CD14-positive monocyte (primary cell): ENCODE data around the gene CEP72. TPM values are rescaled to one million over a fixed set of nuclear protein-coding genes. Genes with fewer than 3 reads are reported as not detected.

Experiments
- DNase-seq, 3 donors: peaks; one replicate each; pipeline ENCODE4 v3.0.0-alpha.2; 2011 to 2022
- H2AFZ ChIP-seq: 2 replicates; pipeline ENCODE4 v1.6.0; 2012; ENCODE audit warnings: mild to moderate bottlenecking, low read depth, low read length, inconsistent platforms; ENCODE audit not compliant: insufficient read depth, poor library complexity, severe bottlenecking
- H3K27ac ChIP-seq, 2 donors: 1 replicate in 1 of 2; 2 replicates in 1 of 2; pipeline ENCODE4 v1.5.1; 2012 to 2013; ENCODE audit warnings: low read length in 2 of 2, control low read depth in 1 of 2, inconsistent platforms in 1 of 2, low read depth in 1 of 2, mild to moderate bottlenecking in 1 of 2
- H3K27me3 ChIP-seq, 2 donors: one replicate each; pipeline versions ENCODE4 v1.6.0 to v1.6.1; 2011 to 2013; ENCODE audit warnings: low read length in 2 of 2; ENCODE audit not compliant: control insufficient read depth in 2 of 2, insufficient read depth in 2 of 2
- H3K36me3 ChIP-seq, 2 donors: replicated peaks in 1 of 2; 1 replicate in 1 of 2; 2 replicates in 1 of 2; pipeline versions ENCODE4 v1.5.1 to v1.6.1; 2012 to 2013; ENCODE audit warnings: low read length in 2 of 2, control low read depth in 1 of 2, inconsistent platforms in 1 of 2, mild to moderate bottlenecking in 1 of 2; ENCODE audit not compliant: insufficient read depth in 2 of 2, control insufficient read depth in 1 of 2
- H3K4me1 ChIP-seq, 2 donors: 1 replicate in 1 of 2; 2 replicates in 1 of 2; pipeline versions ENCODE4 v1.5.1 to v1.6.1; 2012 to 2013; ENCODE audit warnings: low read length in 2 of 2, control low read depth in 1 of 2, inconsistent platforms in 1 of 2, mild to moderate bottlenecking in 1 of 2, moderate library complexity in 1 of 2; ENCODE audit not compliant: insufficient read depth in 2 of 2, control insufficient read depth in 1 of 2
- H3K4me2 ChIP-seq: replicated peaks from 2 replicates; pipeline ENCODE3; 2012; ENCODE audit warnings: low read length, moderate library complexity, mild to moderate bottlenecking; ENCODE audit not compliant: poor library complexity, severe bottlenecking; ENCODE audit errors: extremely low read depth
- H3K4me3 ChIP-seq, 3 experiments: fragments of 200-600 bp in 1 of 3; sonication (generic) in 1 of 3; replicated peaks in 1 of 3; 1 replicate in 2 of 3; 2 replicates in 1 of 3; pipeline ENCODE4 v1.5.1; 2011 to 2013; ENCODE audit warnings: low read length in 3 of 3, mild to moderate bottlenecking in 3 of 3, control low read depth in 2 of 3, low read depth in 2 of 3, inconsistent platforms in 1 of 3, moderate library complexity in 1 of 3
- H3K79me2 ChIP-seq: 2 replicates; pipeline ENCODE4 v1.6.0; 2012; ENCODE audit warnings: mild to moderate bottlenecking, control low read depth, inconsistent platforms, low read length, moderate library complexity; ENCODE audit not compliant: insufficient read depth
- H3K9ac ChIP-seq: 2 replicates; pipeline ENCODE4 v1.6.0; 2017; ENCODE audit warnings: low read length, mild to moderate bottlenecking; ENCODE audit not compliant: insufficient read depth, poor library complexity, severe bottlenecking
- H3K9me3 ChIP-seq, 2 donors: replicated peaks in 1 of 2; 1 replicate in 1 of 2; 2 replicates in 1 of 2; pipeline versions ENCODE4 v1.5.1 to v1.6.1; 2012 to 2013; ENCODE audit warnings: low read length in 2 of 2, control low read depth in 1 of 2; ENCODE audit not compliant: control insufficient read depth in 1 of 2, insufficient read depth in 1 of 2
- H4K20me1 ChIP-seq: 2 replicates; pipeline ENCODE4 v1.6.0; 2012; ENCODE audit warnings: mild to moderate bottlenecking, low read length, control low read depth, moderate library complexity; ENCODE audit not compliant: insufficient read depth
- H3K27ac Mint-ChIP-seq, 7 donors: one replicate each; pipeline ENCODE4 v1.8.0; 2020; ENCODE audit warnings: mild to moderate bottlenecking in 7 of 7, mixed read lengths in 7 of 7, moderate library complexity in 6 of 7, inconsistent platforms in 2 of 7
- H3K27me3 Mint-ChIP-seq, 3 donors: one replicate each; pipeline ENCODE4 v1.8.0; 2021 to 2022; ENCODE audit warnings: low read depth in 3 of 3, mild to moderate bottlenecking in 3 of 3, mixed read lengths in 3 of 3, moderate library complexity in 3 of 3, inconsistent platforms in 1 of 3
- H3K36me3 Mint-ChIP-seq, 2 donors: one replicate each; pipeline ENCODE4 v1.8.0; 2020; ENCODE audit warnings: mixed read lengths in 2 of 2, inconsistent platforms in 1 of 2, mild to moderate bottlenecking in 1 of 2
- H3K4me1 Mint-ChIP-seq: one replicate; pipeline ENCODE4 v1.8.0; 2020; ENCODE audit warnings: mild to moderate bottlenecking, mixed read lengths
- H3K4me3 Mint-ChIP-seq, 2 donors: one replicate each; pipeline ENCODE4 v1.8.0; 2020; ENCODE audit warnings: mild to moderate bottlenecking in 2 of 2, mixed read lengths in 2 of 2, moderate library complexity in 1 of 2
- H3K9me3 Mint-ChIP-seq, 7 donors: one replicate each; pipeline ENCODE4 v1.8.0; 2020 to 2022; ENCODE audit warnings: mixed read lengths in 7 of 7, mild to moderate bottlenecking in 6 of 7, moderate library complexity in 6 of 7, inconsistent platforms in 2 of 7
- WGBS: methylation state at CpG from one replicate; pipeline ENCODE4 v1.1.5; 2013; ENCODE audit warnings: missing lambda C conversion rate; ENCODE audit not compliant: insufficient coverage; 5-methylcytosine and 5-hydroxymethylcytosine counted together
- intact Hi-C, 2 donors: fragments of 100-400 bp; cut with micrococcal nuclease; formaldehyde crosslinking; loops; one replicate each; pipeline versions ENCODE4 v1.15.0 to v1.15.1; 2023
- polyA plus RNA-seq, 3 donors: library from polyadenylated mRNA; depleted of rRNA in 1 of 3; unstranded in 2 of 3; stranded (reverse) in 1 of 3; fragments of 300-500 nt in 2 of 3; fragments of >200 nt in 1 of 3; fragmentation: Illumina TruSeq in 2 of 3; gene quantifications; 1 replicate in 2 of 3; 2 replicates in 1 of 3; pipeline ENCODE4 v1.2.3, GENCODE V29; 2012 to 2021
- TF ChIP-seq, protein P1 (sequence below): fragments of 200-600 bp; IDR thresholded peaks from one replicate; pipeline ENCODE4 v1.8.0; 2022; ENCODE audit warnings: antibody characterized with exemption, mild to moderate bottlenecking

The CEP72 gene
- polyA plus RNA-seq, 3 donors: 0.13 to 2.1 (median 0.24) TPM

GRCh38 chr5:582936-583635 is 29.1 kb upstream of the CEP72 start:
- Histone ChIP-seq H3K4me1 (no peaks in the 10 kb centered on the region), H3K79me2 (no peaks in the 10 kb centered on the region), H4K20me1 (no peaks in the 10 kb centered on the region), H2AFZ (no peak overlapping the region), H3K9ac (no peak overlapping the region), H3K4me3 (no peak overlapping the region), H3K27me3 (peaks cover 0 to 12% of the 10 kb centered on the region in 2 donors), H3K4me2 (no peak overlapping the region), H3K9me3 (peaks cover 3 to 6% of the 10 kb centered on the region in 2 donors), H3K36me3 (no peaks in the 10 kb centered on the region), H3K27ac (no peak overlapping the region)
- H3K27me3 Mint-ChIP-seq: peaks cover 27 to 51% (median 30%) of the 10 kb centered on the region in 3 donors
- H3K36me3 Mint-ChIP-seq: no peaks in the 10 kb centered on the region
- H3K9me3 Mint-ChIP-seq: peaks cover 2 to 14% (median 3%) of the 10 kb centered on the region in 7 donors
- TF ChIP-seq, protein P1, sequence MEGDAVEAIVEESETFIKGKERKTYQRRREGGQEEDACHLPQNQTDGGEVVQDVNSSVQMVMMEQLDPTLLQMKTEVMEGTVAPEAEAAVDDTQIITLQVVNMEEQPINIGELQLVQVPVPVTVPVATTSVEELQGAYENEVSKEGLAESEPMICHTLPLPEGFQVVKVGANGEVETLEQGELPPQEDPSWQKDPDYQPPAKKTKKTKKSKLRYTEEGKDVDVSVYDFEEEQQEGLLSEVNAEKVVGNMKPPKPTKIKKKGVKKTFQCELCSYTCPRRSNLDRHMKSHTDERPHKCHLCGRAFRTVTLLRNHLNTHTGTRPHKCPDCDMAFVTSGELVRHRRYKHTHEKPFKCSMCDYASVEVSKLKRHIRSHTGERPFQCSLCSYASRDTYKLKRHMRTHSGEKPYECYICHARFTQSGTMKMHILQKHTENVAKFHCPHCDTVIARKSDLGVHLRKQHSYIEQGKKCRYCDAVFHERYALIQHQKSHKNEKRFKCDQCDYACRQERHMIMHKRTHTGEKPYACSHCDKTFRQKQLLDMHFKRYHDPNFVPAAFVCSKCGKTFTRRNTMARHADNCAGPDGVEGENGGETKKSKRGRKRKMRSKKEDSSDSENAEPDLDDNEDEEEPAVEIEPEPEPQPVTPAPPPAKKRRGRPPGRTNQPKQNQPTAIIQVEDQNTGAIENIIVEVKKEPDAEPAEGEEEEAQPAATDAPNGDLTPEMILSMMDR: no peak
- no peak for DNase-seq
- H3K27ac Mint-ChIP-seq: no peak overlapping the region
- 88% methylated on average over 20 of the region's 24 CpGs for WGBS
- H3K4me3 Mint-ChIP-seq: no peak overlapping the region
- intact Hi-C loops: no loop called here
- H3K4me1 Mint-ChIP-seq: no peaks in the 10 kb centered on the region

DNA sequence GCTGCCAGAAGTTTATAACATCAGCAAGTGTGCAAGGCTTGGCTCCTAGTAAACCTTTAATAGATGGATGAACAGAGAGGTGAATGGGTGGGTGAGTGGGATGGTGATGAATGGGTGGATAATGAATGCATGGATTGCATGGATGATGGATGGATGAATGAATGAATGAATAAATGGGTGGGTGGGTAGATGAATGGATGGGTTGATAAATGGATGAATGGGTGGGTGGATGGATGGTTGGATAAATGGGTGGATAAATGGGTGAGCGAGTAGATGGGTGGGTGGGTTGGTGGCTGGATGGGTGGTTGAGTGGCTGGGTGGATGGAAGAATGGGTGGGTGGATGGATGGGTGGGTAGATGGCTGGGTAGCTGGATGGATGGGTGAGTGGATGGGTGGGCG is 28.5 kb upstream of the CEP72 start:
- peaks cover 3 to 6% of the 10 kb centered on the region in 2 donors for H3K9me3 ChIP-seq
- WGBS: 86% methylated on average over 1 of the region's 2 CpGs
- H3K36me3 ChIP-seq: no peaks in the 10 kb centered on the region
- no peaks in the 10 kb centered on the region for H3K36me3 Mint-ChIP-seq
- TF ChIP-seq, protein P1: no peak
- H3K27ac ChIP-seq: no peak overlapping the region
- no peak overlapping the region for H3K27ac Mint-ChIP-seq
- H3K4me3 ChIP-seq: no peak overlapping the region
- no peaks in the 10 kb centered on the region for H4K20me1 ChIP-seq
- H3K4me3 Mint-ChIP-seq: no peak overlapping the region
- H3K4me2 ChIP-seq: no peak overlapping the region
- H3K27me3 ChIP-seq: peaks cover 0 to 9% of the 10 kb centered on the region in 2 donors
- no peaks in the 10 kb centered on the region for H3K4me1 Mint-ChIP-seq
- no peaks in the 10 kb centered on the region for H3K79me2 ChIP-seq
- no peak overlapping the region for H3K9ac ChIP-seq
- no peak for DNase-seq
- no peak overlapping the region for H2AFZ ChIP-seq
- intact Hi-C loops: no loop called here
- H3K27me3 Mint-ChIP-seq: peaks cover 27 to 53% (median 30%) of the 10 kb centered on the region in 3 donors
- H3K4me1 ChIP-seq: no peaks in the 10 kb centered on the region
- H3K9me3 Mint-ChIP-seq: peaks cover 2 to 13% (median 3%) of the 10 kb centered on the region in 7 donors
